HepG2 (cell line): Measurements from ENCODE around the gene ANKRD37. TPM values are rescaled to one million over a fixed set of nuclear protein-coding genes. Genes with fewer than 3 reads are reported as not detected.

Source experiments
- ATF7 ChIP-seq, 2 experiments: fragments of 450-650 bp in 1 of 2; sonication (generic) in 1 of 2; formaldehyde crosslinking in 1 of 2; IDR thresholded peaks; 2 replicates each; pipeline versions ENCODE4 v1.4.0 to v1.6.1; 2016 to 2020; ENCODE audit warnings: antibody characterized with exemption in 1 of 2, mild to moderate bottlenecking in 1 of 2, missing genetic modification reagents in 1 of 2
- ESRRA ChIP-seq: sonication (generic); formaldehyde crosslinking; IDR thresholded peaks from 2 replicates; pipeline ENCODE4 v1.5.1; 2020; ENCODE audit warnings: mild to moderate bottlenecking, low read depth, missing genetic modification reagents
- ETV5 ChIP-seq: IDR thresholded peaks from 2 replicates; pipeline ENCODE4 v1.6.1; 2018; ENCODE audit warnings: missing biosample characterization, missing genetic modification reagents, inconsistent platforms, borderline replicate concordance
- HOXA7 ChIP-seq: sonication (generic); formaldehyde crosslinking; IDR thresholded peaks from 2 replicates; pipeline ENCODE4 v1.8.1; 2022; ENCODE audit warnings: mild to moderate bottlenecking, missing genetic modification reagents, moderate library complexity
- KDM5B ChIP-seq: sonication (generic); formaldehyde crosslinking; IDR thresholded peaks from 2 replicates; pipeline ENCODE4 v1.4.0; 2020; ENCODE audit warnings: missing genetic modification reagents, mild to moderate bottlenecking, borderline replicate concordance
- MEIS2 ChIP-seq: sonication (generic); formaldehyde crosslinking; IDR thresholded peaks from 2 replicates; pipeline ENCODE4 v1.9.0; 2021; ENCODE audit warnings: mild to moderate bottlenecking, missing genetic modification reagents
- MXD3 ChIP-seq: IDR thresholded peaks from 2 replicates; pipeline ENCODE4 v1.6.1; 2016; ENCODE audit warnings: mild to moderate bottlenecking, missing biosample characterization, missing genetic modification reagents
- RNF2 ChIP-seq: fragments of 450-650 bp; conservative IDR thresholded peaks from 2 replicates; pipeline ENCODE4 v1.6.1; 2016; ENCODE audit warnings: low read depth
- SSRP1 ChIP-seq: IDR thresholded peaks from 2 replicates; pipeline ENCODE4 v1.6.1; 2016; ENCODE audit warnings: control low read depth
- ZNF10 ChIP-seq: sonication (generic); formaldehyde crosslinking; IDR thresholded peaks from 2 replicates; pipeline ENCODE4 v1.4.0; 2020; ENCODE audit warnings: mild to moderate bottlenecking, low read depth, missing genetic modification reagents, borderline replicate concordance
- ZNF230 ChIP-seq: sonication (generic); formaldehyde crosslinking; IDR thresholded peaks from 2 replicates; pipeline ENCODE4 v1.4.0; 2020; ENCODE audit warnings: mild to moderate bottlenecking, missing genetic modification reagents
- ZNF550 ChIP-seq: sonication (generic); formaldehyde crosslinking; IDR thresholded peaks from 2 replicates; pipeline ENCODE4 v1.4.0; 2020; ENCODE audit warnings: mild to moderate bottlenecking, missing genetic modification reagents, borderline replicate concordance
- ZNF746 ChIP-seq: sonication (generic); formaldehyde crosslinking; IDR thresholded peaks from 2 replicates; pipeline ENCODE4 v1.8.0; 2022; ENCODE audit warnings: mild to moderate bottlenecking, missing genetic modification reagents
- ZNF891 ChIP-seq: sonication (generic); formaldehyde crosslinking; IDR thresholded peaks from 2 replicates; pipeline ENCODE4 v1.5.0; 2020; ENCODE audit warnings: mild to moderate bottlenecking, missing genetic modification reagents
- polyA plus RNA-seq, 8 experiments: library from polyadenylated mRNA; depleted of rRNA in 3 of 8; stranded (reverse) in 7 of 8; unstranded in 1 of 8; fragments of >200 nt; fragmentation: Illumina TruSeq in 4 of 8; extraction: Trizol in 4 of 8; gene quantifications; 2 replicates each; pipeline versions ENCODE4 v1.2.1 to v1.2.3, GENCODE V29; 2011 to 2016; ENCODE audit warnings: low read depth in 4 of 8, missing spikeins in 1 of 8, mixed read lengths in 1 of 8; ENCODE audit not compliant: insufficient read depth in 1 of 8
- total RNA-seq, 5 experiments: library from RNA; depleted of rRNA; stranded (reverse); fragments of >200 nt; fragmentation: Illumina TruSeq; extraction: Trizol; gene quantifications; 2 replicates each; pipeline ENCODE4 v1.2.3, GENCODE V29; 2016; ENCODE audit warnings: low read depth in 1 of 5
- TF ChIP-seq, protein P1 (sequence below): sonication (generic); formaldehyde crosslinking; IDR thresholded peaks from 2 replicates; pipeline ENCODE4 v1.5.1; 2020; ENCODE audit warnings: missing genetic modification reagents, mild to moderate bottlenecking, borderline replicate concordance
- TF ChIP-seq, protein P2 (sequence below): sonication (generic); formaldehyde crosslinking; IDR thresholded peaks from 2 replicates; pipeline ENCODE4 v1.4.0; 2020; ENCODE audit warnings: missing genetic modification reagents
- TF ChIP-seq, protein P3 (sequence below): sonication (generic); formaldehyde crosslinking; IDR thresholded peaks from 2 replicates; pipeline ENCODE4 v1.4.0; 2020; ENCODE audit warnings: missing genetic modification reagents

ANKRD37 gene
- total and polyA plus RNA-seq, 2 of the 13 experiments (the other 11 are each of a cell fraction or from before 2014, with no cell fraction given): 2.2 to 51.4 TPM

DNA sequence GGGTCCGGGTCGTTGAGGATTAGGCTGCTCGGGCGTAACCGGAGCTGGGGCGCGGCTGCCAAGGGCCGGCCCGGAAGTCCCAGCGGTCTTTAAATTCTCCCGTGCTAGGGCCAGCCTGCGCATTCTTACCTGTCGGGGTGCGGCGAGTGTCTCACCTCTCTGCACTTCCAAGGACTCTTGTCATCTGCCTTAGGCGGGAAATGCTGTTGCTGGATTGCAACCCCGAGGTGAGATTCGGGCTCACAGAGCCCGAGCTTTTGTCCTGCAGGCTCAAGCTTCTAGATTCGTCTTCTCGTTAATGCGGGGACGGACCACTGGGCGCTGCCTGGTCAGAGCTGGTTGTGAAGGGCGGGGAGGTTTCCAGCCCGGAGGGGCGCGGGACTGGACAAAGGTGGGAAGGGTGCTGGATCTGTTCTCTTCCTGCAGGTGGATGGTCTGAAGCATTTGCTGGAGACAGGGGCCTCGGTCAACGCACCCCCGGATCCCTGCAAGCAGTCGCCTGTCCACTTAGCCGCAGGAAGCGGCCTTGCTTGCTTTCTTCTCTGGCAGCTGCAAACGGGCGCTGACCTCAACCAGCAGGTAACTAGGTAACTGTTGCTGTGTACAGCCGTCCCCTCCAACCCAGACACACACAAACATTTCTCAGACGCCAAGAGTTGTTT, at the start of gene ANKRD37 (continued):
- TF ChIP-seq, protein P1, sequence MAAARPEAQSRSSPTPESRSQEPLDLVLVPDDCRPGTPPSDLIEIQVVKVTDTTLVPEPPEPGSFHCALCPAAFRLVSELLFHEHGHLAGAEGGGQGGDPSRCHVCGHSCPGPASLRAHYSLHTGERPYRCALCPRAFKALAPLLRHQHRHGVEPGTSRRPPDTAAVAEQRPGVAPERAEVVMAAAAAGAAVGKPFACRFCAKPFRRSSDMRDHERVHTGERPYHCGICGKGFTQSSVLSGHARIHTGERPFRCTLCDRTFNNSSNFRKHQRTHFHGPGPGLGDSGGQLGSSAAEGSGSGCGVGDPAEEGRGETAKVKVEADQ (CRISPR knock-in tag): no peak
- TF ChIP-seq ZNF891 (0 out of 2 replicates have a peak, but pooled peaks have one; percentile 2), MEIS2 (peak; percentile 64; the same call in 1 of the 2 replicates), ETV5 (CRISPR knock-in tag) (peak; percentile 70), ZNF550 (CRISPR knock-in tag) (no peak), ZNF230 (no peak), MXD3 (CRISPR knock-in tag) (no peak; the same call in 1 of the 2 replicates), ESRRA (no peak), HOXA7 (CRISPR knock-in tag) (no peak), KDM5B (no peak), SSRP1 (CRISPR knock-in tag) (no peak), ZNF10 (CRISPR knock-in tag) (no peak), ATF7 (IDR thresholded peaks at IDR 0.05) (no peak), ATF7 (CRISPR knock-in tag; IDR thresholded peaks at IDR 0.05) (no peak), ZNF746 (CRISPR knock-in tag) (peak; percentile 39; the same call in 1 of the 2 replicates), RNF2 (no peak)
- TF ChIP-seq, protein P2, sequence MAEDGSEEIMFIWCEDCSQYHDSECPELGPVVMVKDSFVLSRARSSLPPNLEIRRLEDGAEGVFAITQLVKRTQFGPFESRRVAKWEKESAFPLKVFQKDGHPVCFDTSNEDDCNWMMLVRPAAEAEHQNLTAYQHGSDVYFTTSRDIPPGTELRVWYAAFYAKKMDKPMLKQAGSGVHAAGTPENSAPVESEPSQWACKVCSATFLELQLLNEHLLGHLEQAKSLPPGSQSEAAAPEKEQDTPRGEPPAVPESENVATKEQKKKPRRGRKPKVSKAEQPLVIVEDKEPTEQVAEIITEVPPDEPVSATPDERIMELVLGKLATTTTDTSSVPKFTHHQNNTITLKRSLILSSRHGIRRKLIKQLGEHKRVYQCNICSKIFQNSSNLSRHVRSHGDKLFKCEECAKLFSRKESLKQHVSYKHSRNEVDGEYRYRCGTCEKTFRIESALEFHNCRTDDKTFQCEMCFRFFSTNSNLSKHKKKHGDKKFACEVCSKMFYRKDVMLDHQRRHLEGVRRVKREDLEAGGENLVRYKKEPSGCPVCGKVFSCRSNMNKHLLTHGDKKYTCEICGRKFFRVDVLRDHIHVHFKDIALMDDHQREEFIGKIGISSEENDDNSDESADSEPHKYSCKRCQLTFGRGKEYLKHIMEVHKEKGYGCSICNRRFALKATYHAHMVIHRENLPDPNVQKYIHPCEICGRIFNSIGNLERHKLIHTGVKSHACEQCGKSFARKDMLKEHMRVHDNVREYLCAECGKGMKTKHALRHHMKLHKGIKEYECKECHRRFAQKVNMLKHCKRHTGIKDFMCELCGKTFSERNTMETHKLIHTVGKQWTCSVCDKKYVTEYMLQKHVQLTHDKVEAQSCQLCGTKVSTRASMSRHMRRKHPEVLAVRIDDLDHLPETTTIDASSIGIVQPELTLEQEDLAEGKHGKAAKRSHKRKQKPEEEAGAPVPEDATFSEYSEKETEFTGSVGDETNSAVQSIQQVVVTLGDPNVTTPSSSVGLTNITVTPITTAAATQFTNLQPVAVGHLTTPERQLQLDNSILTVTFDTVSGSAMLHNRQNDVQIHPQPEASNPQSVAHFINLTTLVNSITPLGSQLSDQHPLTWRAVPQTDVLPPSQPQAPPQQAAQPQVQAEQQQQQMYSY (CRISPR knock-in tag): no peak
- TF ChIP-seq, protein P3, sequence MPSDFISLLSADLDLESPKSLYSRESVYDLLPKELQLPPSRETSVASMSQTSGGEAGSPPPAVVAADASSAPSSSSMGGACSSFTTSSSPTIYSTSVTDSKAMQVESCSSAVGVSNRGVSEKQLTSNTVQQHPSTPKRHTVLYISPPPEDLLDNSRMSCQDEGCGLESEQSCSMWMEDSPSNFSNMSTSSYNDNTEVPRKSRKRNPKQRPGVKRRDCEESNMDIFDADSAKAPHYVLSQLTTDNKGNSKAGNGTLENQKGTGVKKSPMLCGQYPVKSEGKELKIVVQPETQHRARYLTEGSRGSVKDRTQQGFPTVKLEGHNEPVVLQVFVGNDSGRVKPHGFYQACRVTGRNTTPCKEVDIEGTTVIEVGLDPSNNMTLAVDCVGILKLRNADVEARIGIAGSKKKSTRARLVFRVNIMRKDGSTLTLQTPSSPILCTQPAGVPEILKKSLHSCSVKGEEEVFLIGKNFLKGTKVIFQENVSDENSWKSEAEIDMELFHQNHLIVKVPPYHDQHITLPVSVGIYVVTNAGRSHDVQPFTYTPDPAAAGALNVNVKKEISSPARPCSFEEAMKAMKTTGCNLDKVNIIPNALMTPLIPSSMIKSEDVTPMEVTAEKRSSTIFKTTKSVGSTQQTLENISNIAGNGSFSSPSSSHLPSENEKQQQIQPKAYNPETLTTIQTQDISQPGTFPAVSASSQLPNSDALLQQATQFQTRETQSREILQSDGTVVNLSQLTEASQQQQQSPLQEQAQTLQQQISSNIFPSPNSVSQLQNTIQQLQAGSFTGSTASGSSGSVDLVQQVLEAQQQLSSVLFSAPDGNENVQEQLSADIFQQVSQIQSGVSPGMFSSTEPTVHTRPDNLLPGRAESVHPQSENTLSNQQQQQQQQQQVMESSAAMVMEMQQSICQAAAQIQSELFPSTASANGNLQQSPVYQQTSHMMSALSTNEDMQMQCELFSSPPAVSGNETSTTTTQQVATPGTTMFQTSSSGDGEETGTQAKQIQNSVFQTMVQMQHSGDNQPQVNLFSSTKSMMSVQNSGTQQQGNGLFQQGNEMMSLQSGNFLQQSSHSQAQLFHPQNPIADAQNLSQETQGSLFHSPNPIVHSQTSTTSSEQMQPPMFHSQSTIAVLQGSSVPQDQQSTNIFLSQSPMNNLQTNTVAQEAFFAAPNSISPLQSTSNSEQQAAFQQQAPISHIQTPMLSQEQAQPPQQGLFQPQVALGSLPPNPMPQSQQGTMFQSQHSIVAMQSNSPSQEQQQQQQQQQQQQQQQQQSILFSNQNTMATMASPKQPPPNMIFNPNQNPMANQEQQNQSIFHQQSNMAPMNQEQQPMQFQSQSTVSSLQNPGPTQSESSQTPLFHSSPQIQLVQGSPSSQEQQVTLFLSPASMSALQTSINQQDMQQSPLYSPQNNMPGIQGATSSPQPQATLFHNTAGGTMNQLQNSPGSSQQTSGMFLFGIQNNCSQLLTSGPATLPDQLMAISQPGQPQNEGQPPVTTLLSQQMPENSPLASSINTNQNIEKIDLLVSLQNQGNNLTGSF (CRISPR knock-in tag): no peak
